Measurements from ENCODE around the gene ELP2.
"Not testable (repeated sequence)": the region's sequence is repeated elsewhere in the genome, so short reads cannot be mapped to it uniquely, and the experiment has no call there.

The ELP2 gene

DNA sequence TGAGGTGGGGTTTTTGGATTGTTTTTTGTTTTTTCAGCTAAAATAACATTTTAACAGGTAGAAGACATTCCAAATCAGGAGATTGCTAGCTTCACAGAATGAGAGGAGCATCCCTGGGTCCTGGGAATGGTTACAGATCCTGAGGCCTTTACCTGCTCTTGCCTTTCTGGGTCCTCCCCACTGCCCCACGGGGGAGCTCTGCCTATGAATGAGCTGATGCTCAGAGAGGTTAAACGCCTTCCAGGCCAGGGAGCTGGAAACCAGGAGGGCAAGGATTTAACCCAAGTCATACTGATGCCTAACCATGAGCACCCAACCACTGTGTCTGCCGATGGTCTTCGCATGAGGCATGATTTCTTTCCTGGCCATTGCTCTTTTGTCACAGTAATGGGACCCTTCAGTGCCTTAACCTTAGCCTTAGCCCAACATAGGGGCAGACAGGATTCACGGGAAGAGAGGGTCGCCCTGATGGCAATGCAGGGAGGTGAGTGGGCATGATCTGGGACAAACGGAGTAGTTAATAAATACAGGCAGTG lies 73.7 kb downstream of the ELP2 start:
- TF ChIP-seq, protein P1, sequence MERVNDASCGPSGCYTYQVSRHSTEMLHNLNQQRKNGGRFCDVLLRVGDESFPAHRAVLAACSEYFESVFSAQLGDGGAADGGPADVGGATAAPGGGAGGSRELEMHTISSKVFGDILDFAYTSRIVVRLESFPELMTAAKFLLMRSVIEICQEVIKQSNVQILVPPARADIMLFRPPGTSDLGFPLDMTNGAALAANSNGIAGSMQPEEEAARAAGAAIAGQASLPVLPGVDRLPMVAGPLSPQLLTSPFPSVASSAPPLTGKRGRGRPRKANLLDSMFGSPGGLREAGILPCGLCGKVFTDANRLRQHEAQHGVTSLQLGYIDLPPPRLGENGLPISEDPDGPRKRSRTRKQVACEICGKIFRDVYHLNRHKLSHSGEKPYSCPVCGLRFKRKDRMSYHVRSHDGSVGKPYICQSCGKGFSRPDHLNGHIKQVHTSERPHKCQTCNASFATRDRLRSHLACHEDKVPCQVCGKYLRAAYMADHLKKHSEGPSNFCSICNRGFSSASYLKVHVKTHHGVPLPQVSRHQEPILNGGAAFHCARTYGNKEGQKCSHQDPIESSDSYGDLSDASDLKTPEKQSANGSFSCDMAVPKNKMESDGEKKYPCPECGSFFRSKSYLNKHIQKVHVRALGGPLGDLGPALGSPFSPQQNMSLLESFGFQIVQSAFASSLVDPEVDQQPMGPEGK (CRISPR knock-in tag; IDR thresholded peaks at IDR 0.05; ENCODE audit: borderline replicate concordance), result no peak
- TF ChIP-seq ZFP3 (CRISPR knock-in tag; IDR thresholded peaks at IDR 0.05) (no peak), TCF4 (CRISPR knock-in tag; IDR thresholded peaks at IDR 0.05; ENCODE audit: borderline replicate concordance) (no peak), TOX (CRISPR knock-in tag; IDR thresholded peaks at IDR 0.05; ENCODE audit: borderline replicate concordance) (no peak), ZC3H10 (CRISPR knock-in tag; IDR thresholded peaks at IDR 0.05) (no peak), BACH2 (CRISPR knock-in tag; IDR thresholded peaks at IDR 0.05; ENCODE audit: borderline replicate concordance) (no peak)
- TF ChIP-seq, protein P2, sequence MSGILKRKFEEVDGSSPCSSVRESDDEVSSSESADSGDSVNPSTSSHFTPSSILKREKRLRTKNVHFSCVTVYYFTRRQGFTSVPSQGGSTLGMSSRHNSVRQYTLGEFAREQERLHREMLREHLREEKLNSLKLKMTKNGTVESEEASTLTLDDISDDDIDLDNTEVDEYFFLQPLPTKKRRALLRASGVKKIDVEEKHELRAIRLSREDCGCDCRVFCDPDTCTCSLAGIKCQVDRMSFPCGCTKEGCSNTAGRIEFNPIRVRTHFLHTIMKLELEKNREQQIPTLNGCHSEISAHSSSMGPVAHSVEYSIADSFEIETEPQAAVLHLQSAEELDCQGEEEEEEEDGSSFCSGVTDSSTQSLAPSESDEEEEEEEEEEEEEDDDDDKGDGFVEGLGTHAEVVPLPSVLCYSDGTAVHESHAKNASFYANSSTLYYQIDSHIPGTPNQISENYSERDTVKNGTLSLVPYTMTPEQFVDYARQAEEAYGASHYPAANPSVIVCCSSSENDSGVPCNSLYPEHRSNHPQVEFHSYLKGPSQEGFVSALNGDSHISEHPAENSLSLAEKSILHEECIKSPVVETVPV (CRISPR knock-in tag; IDR thresholded peaks at IDR 0.05), result no peak
- ATAC-seq, result no peak

DNA sequence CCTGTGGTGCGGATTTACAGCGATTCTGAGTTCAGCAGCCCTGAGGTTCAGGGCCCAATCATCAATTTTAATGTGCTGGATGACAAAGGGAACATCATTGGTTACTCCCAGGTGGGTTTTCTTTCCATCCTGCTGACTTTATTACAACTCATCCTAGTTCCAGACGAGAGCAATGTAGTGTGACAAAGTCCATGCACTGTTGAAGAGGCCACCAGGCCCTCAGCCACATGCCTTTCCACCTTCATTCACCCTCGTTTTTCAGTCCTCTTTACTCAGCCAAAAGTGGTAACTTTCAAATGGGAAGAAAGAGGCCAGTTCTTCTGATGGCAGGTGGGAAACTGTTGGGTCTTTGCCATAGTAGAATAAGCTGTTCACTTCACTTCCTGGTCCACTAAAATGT lies 75.5 kb downstream of the ELP2 start:
- ATAC-seq, result no peak
- TF ChIP-seq ZC3H10 (CRISPR knock-in tag; IDR thresholded peaks at IDR 0.05) (no peak), TOX (CRISPR knock-in tag; IDR thresholded peaks at IDR 0.05; ENCODE audit: borderline replicate concordance) (no peak), SNAI2 (CRISPR knock-in tag; IDR thresholded peaks at IDR 0.05) (no peak), ZFP30 (CRISPR knock-in tag; IDR thresholded peaks at IDR 0.05) (no peak)

DNA sequence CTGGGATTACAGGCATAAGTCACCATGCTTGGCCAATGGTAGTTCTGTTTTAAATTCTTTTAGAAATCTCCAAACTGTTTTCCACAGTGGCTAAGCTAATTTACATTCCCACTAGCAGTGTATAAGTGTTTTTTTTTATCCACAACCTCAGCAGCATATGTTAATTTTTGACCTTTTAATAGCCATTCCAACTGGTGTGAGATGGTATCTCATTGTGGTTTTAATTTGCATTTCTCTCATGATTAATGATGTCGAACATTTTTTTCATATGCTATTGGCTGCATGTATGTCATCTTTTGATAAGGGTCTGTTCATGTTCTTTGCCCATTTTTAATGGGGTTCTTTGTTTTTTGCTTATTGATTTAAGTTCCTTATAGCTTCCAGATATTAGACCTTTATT lies 77.6 kb downstream of the ELP2 start:
- no peak for ATAC-seq
- TF ChIP-seq BACH2 (CRISPR knock-in tag; IDR thresholded peaks at IDR 0.05; ENCODE audit: borderline replicate concordance) (no peak), ZFP30 (CRISPR knock-in tag; IDR thresholded peaks at IDR 0.05) (no peak), TOX (CRISPR knock-in tag; IDR thresholded peaks at IDR 0.05; ENCODE audit: borderline replicate concordance) (no peak), RARB (CRISPR knock-in tag; IDR thresholded peaks at IDR 0.05) (no peak), ZNF565 (CRISPR knock-in tag; conservative IDR thresholded peaks at IDR 0.05; ENCODE audit: low read depth) (no peak), SNAI2 (CRISPR knock-in tag; IDR thresholded peaks at IDR 0.05) (no peak), ZFP3 (CRISPR knock-in tag; IDR thresholded peaks at IDR 0.05) (no peak), ARNTL (CRISPR knock-in tag; IDR thresholded peaks at IDR 0.05; ENCODE audit: borderline replicate concordance, low read depth) (no peak), ZNF8 (CRISPR knock-in tag; IDR thresholded peaks at IDR 0.05) (no peak)
- TF ChIP-seq, protein P3, sequence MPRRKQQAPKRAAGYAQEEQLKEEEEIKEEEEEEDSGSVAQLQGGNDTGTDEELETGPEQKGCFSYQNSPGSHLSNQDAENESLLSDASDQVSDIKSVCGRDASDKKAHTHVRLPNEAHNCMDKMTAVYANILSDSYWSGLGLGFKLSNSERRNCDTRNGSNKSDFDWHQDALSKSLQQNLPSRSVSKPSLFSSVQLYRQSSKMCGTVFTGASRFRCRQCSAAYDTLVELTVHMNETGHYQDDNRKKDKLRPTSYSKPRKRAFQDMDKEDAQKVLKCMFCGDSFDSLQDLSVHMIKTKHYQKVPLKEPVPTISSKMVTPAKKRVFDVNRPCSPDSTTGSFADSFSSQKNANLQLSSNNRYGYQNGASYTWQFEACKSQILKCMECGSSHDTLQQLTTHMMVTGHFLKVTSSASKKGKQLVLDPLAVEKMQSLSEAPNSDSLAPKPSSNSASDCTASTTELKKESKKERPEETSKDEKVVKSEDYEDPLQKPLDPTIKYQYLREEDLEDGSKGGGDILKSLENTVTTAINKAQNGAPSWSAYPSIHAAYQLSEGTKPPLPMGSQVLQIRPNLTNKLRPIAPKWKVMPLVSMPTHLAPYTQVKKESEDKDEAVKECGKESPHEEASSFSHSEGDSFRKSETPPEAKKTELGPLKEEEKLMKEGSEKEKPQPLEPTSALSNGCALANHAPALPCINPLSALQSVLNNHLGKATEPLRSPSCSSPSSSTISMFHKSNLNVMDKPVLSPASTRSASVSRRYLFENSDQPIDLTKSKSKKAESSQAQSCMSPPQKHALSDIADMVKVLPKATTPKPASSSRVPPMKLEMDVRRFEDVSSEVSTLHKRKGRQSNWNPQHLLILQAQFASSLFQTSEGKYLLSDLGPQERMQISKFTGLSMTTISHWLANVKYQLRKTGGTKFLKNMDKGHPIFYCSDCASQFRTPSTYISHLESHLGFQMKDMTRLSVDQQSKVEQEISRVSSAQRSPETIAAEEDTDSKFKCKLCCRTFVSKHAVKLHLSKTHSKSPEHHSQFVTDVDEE (CRISPR knock-in tag; IDR thresholded peaks at IDR 0.05), result no peak

DNA sequence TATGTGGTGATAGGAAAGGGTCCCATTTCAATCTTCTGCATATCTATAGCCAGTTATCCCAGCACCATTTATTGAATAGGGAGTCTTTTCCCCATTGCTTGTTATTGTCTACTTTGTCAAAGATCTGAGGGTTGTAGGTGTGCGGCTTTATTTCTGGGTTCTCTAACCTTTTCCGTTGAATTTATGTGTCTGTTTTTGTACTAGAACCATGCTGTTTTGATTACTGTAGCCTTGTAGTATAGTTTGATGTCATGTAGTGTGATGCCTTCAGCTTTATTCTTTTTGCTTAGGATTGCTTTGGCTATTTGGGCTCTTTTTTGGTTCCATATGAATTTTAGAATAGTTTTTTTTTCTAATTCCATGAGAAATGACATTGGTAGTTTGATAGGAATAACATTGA lies 78.3 kb downstream of the ELP2 start:
- ATAC-seq, result not testable (repeated sequence)

DNA sequence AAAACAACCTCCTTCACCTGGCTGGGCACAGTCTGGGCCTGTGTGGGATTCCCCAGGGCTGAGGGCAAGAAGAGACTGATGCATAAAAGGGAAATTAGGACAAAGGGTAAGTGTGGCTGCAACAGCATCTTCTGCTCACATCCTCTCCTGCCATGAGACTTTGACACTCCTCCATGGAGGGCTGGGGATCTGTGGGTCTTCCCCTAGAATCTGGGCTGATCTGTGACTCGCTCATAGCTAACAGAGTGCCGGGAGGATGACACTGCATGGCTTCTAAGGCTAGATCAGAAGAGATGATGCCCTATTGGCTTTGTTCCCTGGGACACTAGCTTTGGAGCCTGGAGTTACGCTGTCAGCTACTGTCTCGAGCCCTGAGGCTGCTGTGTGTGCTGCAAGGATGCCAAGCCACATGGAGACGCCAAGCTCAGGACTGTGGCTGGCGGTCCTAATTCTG lies 81.9 kb downstream of the ELP2 start:
- no peak for ATAC-seq
- no peak for TF ChIP-seq ZNF8 (CRISPR knock-in tag; IDR thresholded peaks at IDR 0.05)
- TF ChIP-seq, protein P4, sequence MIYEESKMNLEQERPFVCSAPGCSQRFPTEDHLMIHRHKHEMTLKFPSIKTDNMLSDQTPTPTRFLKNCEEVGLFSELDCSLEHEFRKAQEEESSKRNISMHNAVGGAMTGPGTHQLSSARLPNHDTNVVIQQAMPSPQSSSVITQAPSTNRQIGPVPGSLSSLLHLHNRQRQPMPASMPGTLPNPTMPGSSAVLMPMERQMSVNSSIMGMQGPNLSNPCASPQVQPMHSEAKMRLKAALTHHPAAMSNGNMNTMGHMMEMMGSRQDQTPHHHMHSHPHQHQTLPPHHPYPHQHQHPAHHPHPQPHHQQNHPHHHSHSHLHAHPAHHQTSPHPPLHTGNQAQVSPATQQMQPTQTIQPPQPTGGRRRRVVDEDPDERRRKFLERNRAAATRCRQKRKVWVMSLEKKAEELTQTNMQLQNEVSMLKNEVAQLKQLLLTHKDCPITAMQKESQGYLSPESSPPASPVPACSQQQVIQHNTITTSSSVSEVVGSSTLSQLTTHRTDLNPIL (CRISPR knock-in tag; IDR thresholded peaks at IDR 0.05; ENCODE audit: low read depth), result no peak
- TF ChIP-seq BACH2 (CRISPR knock-in tag; IDR thresholded peaks at IDR 0.05; ENCODE audit: borderline replicate concordance), result no peak
- TF ChIP-seq SNAI2 (CRISPR knock-in tag; IDR thresholded peaks at IDR 0.05), result no peak
- no peak for TF ChIP-seq ZC3H10 (CRISPR knock-in tag; IDR thresholded peaks at IDR 0.05)
